ENCODE results near the gene LIPG.

- TF ChIP-seq CTCF (tag by site-specific recombination; IDR thresholded peaks at IDR 0.05) (no peak), ZSCAN30 (tag by site-specific recombination; IDR thresholded peaks at IDR 0.05) (no peak), ZNF280D (tag by site-specific recombination; IDR thresholded peaks at IDR 0.05) (no peak), ZNF830 (tag by site-specific recombination; IDR thresholded peaks at IDR 0.05; ENCODE audit: low read depth) (no peak), ZNF121 (tag by site-specific recombination; IDR thresholded peaks at IDR 0.05) (no peak), ZNF843 (tag by site-specific recombination; IDR thresholded peaks at IDR 0.05) (no peak), YY1 (tag by site-specific recombination; IDR thresholded peaks at IDR 0.05) (no peak), ZNF501 (tag by site-specific recombination; IDR thresholded peaks at IDR 0.05) (no peak), ZNF184 (tag by site-specific recombination; IDR thresholded peaks at IDR 0.05) (no peak), ZBTB1 (tag by site-specific recombination; IDR thresholded peaks at IDR 0.05) (no peak), ZSCAN16 (tag by site-specific recombination; IDR thresholded peaks at IDR 0.05) (no peak), KLF9 (tag by site-specific recombination; IDR thresholded peaks at IDR 0.05; ENCODE audit: low read depth) (no peak), ZFHX2 (tag by site-specific recombination; conservative IDR thresholded peaks at IDR 0.05) (peak; percentile 40; the same call in 1 of the 2 replicates)
Observed at GRCh38 chr18:49608366-49609255, 46.8 kb downstream of the LIPG start.
